A549 (cell line): ENCODE data around the gene UIMC1.

Source experiments
- CHD4 ChIP-seq: fragments of 200-600 bp; sonication (generic); IDR thresholded peaks from 2 replicates; pipeline ENCODE4 v1.6.1; 2016; ENCODE audit warnings: antibody characterized with exemption, mild to moderate bottlenecking, borderline replicate concordance
- JUN ChIP-seq, 2 experiments: fragments of >200 bp; sonication (Bioruptor Twin); formaldehyde crosslinking; IDR thresholded peaks; 2 replicates in 1 of 2; 3 replicates in 1 of 2; pipeline ENCODE4 v1.6.1; 2016 to 2017
- POLR2A ChIP-seq: IDR thresholded peaks from 2 replicates; pipeline ENCODE4 v1.6.1; 2012; ENCODE audit warnings: mild to moderate bottlenecking, low read length
- SMC3 ChIP-seq: fragments of >200 bp; sonication (Bioruptor Twin); formaldehyde crosslinking; IDR thresholded peaks from 3 replicates; pipeline ENCODE4 v1.6.1; 2018; ENCODE audit warnings: inconsistent platforms
- SREBF2 ChIP-seq: fragments of 450-650 bp; IDR thresholded peaks from 2 replicates; pipeline ENCODE4 v1.6.1; 2014; ENCODE audit warnings: mild to moderate bottlenecking, moderate library complexity
- TF ChIP-seq, protein P1 (sequence below): fragments of >200 bp; sonication (Bioruptor Twin); formaldehyde crosslinking; IDR thresholded peaks from 3 replicates; pipeline ENCODE4 v1.5.1; 2016
- TF ChIP-seq, protein P2 (sequence below): fragments of 450-650 bp; IDR thresholded peaks from 2 replicates; pipeline ENCODE4 v1.6.1; 2014; ENCODE audit warnings: antibody characterized with exemption

DNA sequence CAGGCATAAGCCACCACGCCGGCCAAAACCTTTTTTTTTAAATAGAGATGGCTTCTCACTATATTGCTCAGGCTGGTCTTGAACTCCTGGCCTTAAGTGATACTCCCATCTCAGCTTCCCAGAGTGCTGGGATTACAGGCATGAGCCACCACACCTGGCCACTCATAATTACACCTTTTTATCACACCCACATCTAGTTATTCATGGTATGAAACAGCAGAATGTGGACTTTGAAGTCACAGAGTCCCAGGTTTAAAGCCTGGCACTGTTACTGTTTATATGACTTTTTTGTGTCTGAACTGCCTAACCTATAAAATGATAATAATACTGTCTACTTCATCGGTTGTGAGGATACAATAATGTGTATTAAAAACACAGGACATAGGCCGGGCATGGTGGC lies 39.1 kb upstream of the UIMC1 start:
- TF ChIP-seq, protein P1, sequence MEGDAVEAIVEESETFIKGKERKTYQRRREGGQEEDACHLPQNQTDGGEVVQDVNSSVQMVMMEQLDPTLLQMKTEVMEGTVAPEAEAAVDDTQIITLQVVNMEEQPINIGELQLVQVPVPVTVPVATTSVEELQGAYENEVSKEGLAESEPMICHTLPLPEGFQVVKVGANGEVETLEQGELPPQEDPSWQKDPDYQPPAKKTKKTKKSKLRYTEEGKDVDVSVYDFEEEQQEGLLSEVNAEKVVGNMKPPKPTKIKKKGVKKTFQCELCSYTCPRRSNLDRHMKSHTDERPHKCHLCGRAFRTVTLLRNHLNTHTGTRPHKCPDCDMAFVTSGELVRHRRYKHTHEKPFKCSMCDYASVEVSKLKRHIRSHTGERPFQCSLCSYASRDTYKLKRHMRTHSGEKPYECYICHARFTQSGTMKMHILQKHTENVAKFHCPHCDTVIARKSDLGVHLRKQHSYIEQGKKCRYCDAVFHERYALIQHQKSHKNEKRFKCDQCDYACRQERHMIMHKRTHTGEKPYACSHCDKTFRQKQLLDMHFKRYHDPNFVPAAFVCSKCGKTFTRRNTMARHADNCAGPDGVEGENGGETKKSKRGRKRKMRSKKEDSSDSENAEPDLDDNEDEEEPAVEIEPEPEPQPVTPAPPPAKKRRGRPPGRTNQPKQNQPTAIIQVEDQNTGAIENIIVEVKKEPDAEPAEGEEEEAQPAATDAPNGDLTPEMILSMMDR = no peak
- TF ChIP-seq JUN (IDR thresholded peaks at IDR 0.05) = no peak
- no peak for TF ChIP-seq SREBF2
- TF ChIP-seq POLR2A = no peak
- TF ChIP-seq CHD4 = no peak
- TF ChIP-seq, protein P2, sequence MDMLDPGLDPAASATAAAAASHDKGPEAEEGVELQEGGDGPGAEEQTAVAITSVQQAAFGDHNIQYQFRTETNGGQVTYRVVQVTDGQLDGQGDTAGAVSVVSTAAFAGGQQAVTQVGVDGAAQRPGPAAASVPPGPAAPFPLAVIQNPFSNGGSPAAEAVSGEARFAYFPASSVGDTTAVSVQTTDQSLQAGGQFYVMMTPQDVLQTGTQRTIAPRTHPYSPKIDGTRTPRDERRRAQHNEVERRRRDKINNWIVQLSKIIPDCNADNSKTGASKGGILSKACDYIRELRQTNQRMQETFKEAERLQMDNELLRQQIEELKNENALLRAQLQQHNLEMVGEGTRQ = no peak
- no peak for TF ChIP-seq SMC3
